CD4-positive, alpha-beta T cell (primary cell): ENCODE data around the gene MED27. TPM values are rescaled to one million over a fixed set of nuclear protein-coding genes. Genes with fewer than 3 reads are reported as not detected.

Experiments used
- ATAC-seq: fragments of 200-7000 bp; cut with Tn5 transposase; one replicate; pipeline ENCODE4 v1.10.0; 2022; ENCODE audit warnings: mild to moderate bottlenecking; ENCODE audit not compliant: poor library complexity
- CTCF ChIA-PET: fragments of 350-600 bp; sonication (Branson Sonifier 250); formaldehyde crosslinking; loops from one replicate; lab custom pipeline; 2021; ENCODE audit warnings: antibody characterized with exemption, inconsistent platforms; lab: Charles Lee
- POLR2A ChIA-PET: fragments of 350-600 bp; sonication (Branson Sonifier 250); formaldehyde crosslinking; loops from one replicate; lab custom pipeline; 2021; ENCODE audit warnings: antibody characterized with exemption, inconsistent platforms; lab: Charles Lee
- DNase-seq, 14 experiments: peaks; one replicate each; pipeline ENCODE4 v3.0.0-alpha.2; 2013 to 2020; ENCODE audit warnings: mixed read lengths in 2 of 14
- H3K27ac ChIP-seq, 2 donors: one replicate each; pipeline versions ENCODE4 v1.5.1 to v1.7.0; 2013; ENCODE audit warnings: low read length in 2 of 2, low read depth in 1 of 2, mild to moderate bottlenecking in 1 of 2
- H3K27me3 ChIP-seq, 2 experiments: 1 replicate in 1 of 2; 2 replicates in 1 of 2; pipeline versions ENCODE4 v1.6.1 to v1.7.0; 2013; ENCODE audit warnings: low read length in 2 of 2, control low read depth in 1 of 2, mild to moderate bottlenecking in 1 of 2, moderate library complexity in 1 of 2; ENCODE audit not compliant: insufficient read depth in 2 of 2, control insufficient read depth in 1 of 2
- H3K36me3 ChIP-seq: one replicate; pipeline ENCODE4 v1.6.1; 2013; ENCODE audit warnings: low read length, control low read depth; ENCODE audit not compliant: insufficient read depth
- H3K4me1 ChIP-seq: one replicate; pipeline ENCODE4 v1.6.1; 2013; ENCODE audit warnings: low read length, control low read depth; ENCODE audit not compliant: insufficient read depth
- H3K4me3 ChIP-seq: one replicate; pipeline ENCODE4 v1.5.1; 2013; ENCODE audit warnings: mild to moderate bottlenecking, low read length, moderate library complexity
- H3K9me3 ChIP-seq, 2 experiments: 1 replicate in 1 of 2; 2 replicates in 1 of 2; pipeline versions ENCODE4 v1.6.1 to v1.7.0; 2013; ENCODE audit warnings: low read length in 2 of 2, mild to moderate bottlenecking in 2 of 2, control low read depth in 1 of 2, moderate library complexity in 1 of 2; ENCODE audit not compliant: control insufficient read depth in 1 of 2, insufficient read depth in 1 of 2
- H3K27ac Mint-ChIP-seq: one replicate; pipeline ENCODE4 v1.8.0; 2020; ENCODE audit warnings: mixed read lengths
- H3K27me3 Mint-ChIP-seq: one replicate; pipeline ENCODE4 v1.8.0; 2021; ENCODE audit warnings: mixed read lengths
- H3K36me3 Mint-ChIP-seq: one replicate; pipeline ENCODE4 v1.8.0; 2021; ENCODE audit warnings: low read depth, mixed read lengths
- H3K4me1 Mint-ChIP-seq: one replicate; pipeline ENCODE4 v1.8.0; 2021; ENCODE audit warnings: low read depth, mixed read lengths
- H3K4me3 Mint-ChIP-seq: one replicate; pipeline ENCODE4 v1.8.0; 2020; ENCODE audit warnings: mild to moderate bottlenecking, mixed read lengths
- H3K9me3 Mint-ChIP-seq: one replicate; pipeline ENCODE4 v1.8.0; 2020; ENCODE audit warnings: mixed read lengths
- CTCF ChIP-seq: fragments of 200-600 bp; IDR thresholded peaks from one replicate; pipeline ENCODE4 v1.8.0; 2022; ENCODE audit warnings: antibody characterized with exemption, mild to moderate bottlenecking
- intact Hi-C, 2 experiments: fragments of 100-400 bp; cut with DNase I in 1 of 2; cut with micrococcal nuclease in 1 of 2; formaldehyde crosslinking; loops; one replicate each; pipeline versions ENCODE4 v1.15.1 to v1.9.0; 2023 to 2025; cut with DNase I, micrococcal nuclease
- total RNA-seq, 174 experiments: library from RNA in 2 of 174; stranded (reverse) in 2 of 174; gene quantifications; one replicate each; pipeline ENCODE4 v1.2.3 and lab custom pipeline; 2021 to 2026

MED27 gene
- total RNA-seq, 2 experiments from 2014 or later: 15.0 to 17.4 TPM

DNA sequence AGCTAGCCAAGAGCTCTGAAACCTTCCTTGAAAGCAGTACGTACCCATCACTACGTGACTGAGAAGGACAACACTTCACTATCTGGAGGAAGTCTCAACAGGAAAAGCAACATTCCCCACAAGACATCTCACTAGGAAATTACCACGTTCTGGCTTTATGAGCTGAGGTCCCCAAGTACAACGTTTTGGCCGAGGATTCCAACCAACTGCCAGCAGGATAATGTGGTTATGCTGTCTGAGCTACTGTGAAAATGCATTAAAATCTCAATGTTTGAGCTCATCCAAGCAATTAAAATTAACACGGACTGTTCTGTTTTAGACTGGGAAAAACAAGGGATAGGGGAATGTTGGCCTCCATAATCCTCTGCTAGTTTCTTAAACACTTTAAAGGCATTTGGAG, 16.4 kb downstream of the MED27 start:
- Histone ChIP-seq H3K27ac (no peak overlapping the region), H3K36me3 (peaks cover 39% of the 10 kb centered on the region), H3K4me1 (no peaks in the 10 kb centered on the region), H3K4me3 (no peak overlapping the region), H3K27me3 (no peaks in the 10 kb centered on the region), H3K9me3 (peaks cover 0 to 4% of the 10 kb centered on the region in 2 experiments)
- no peak for DNase-seq
- no peak overlapping the region for H3K4me3 Mint-ChIP-seq
- TF ChIP-seq CTCF: no peak
- intact Hi-C loops: no loop called here
- H3K9me3 Mint-ChIP-seq: no peaks in the 10 kb centered on the region
- ChIA-PET POLR2A (interaction anchor here (1.2 kb wide), 1 partner anchor 17 kb away, joined by 4 read pairs; the partner anchor contains the start of gene MED27), CTCF (no interaction called here)
- H3K27ac Mint-ChIP-seq: no peak overlapping the region
- no peaks in the 10 kb centered on the region for H3K27me3 Mint-ChIP-seq
- ATAC-seq: no peak
- H3K4me1 Mint-ChIP-seq: peaks cover 27% of the 10 kb centered on the region
- H3K36me3 Mint-ChIP-seq: peaks cover 62% of the 10 kb centered on the region

GRCh38 chr9:132062806-132063205, 16.9 kb downstream of the MED27 start:
- Histone ChIP-seq H3K4me1 (no peaks in the 10 kb centered on the region), H3K27ac (no peak overlapping the region), H3K4me3 (no peak overlapping the region), H3K27me3 (no peaks in the 10 kb centered on the region), H3K9me3 (peaks cover 0 to 4% of the 10 kb centered on the region in 2 experiments), H3K36me3 (peaks cover 35% of the 10 kb centered on the region)
- CTCF ChIA-PET: no interaction called here
- POLR2A ChIA-PET: interaction anchor here (1.2 kb wide), 1 partner anchor 17 kb away, joined by 4 read pairs; the partner anchor contains the start of gene MED27
- Mint-ChIP-seq H3K4me1 (peaks cover 26% of the 10 kb centered on the region), H3K4me3 (no peak overlapping the region), H3K9me3 (no peaks in the 10 kb centered on the region), H3K36me3 (peaks cover 61% of the 10 kb centered on the region), H3K27me3 (no peaks in the 10 kb centered on the region), H3K27ac (no peak overlapping the region)
- no peak for DNase-seq
- TF ChIP-seq CTCF: no peak
- ATAC-seq: no peak
- intact Hi-C loops: no loop called here

DNA sequence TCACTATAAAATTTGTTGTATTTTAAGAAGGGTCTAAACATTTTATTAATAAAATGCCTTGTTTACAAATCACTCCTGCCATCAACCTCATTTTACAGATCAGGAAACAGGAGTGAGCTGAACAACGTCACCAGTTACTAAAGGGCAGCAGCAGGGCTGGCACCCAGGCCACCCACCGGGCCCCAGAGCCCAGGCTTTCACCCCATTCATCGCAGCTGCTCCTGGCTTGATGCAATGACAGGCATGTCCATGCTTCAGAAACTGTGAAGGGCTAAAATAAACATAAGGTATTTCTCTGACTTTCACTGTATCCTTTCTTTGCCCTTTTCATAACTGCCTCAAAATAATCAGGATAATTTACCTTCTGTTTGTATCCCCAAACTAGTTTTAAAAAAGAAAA, 18.1 kb downstream of the MED27 start:
- TF ChIP-seq CTCF: no peak
- ChIA-PET POLR2A (no interaction called here), CTCF (no interaction called here)
- Histone ChIP-seq H3K9me3 (peaks cover 0 to 4% of the 10 kb centered on the region in 2 experiments), H3K27ac (no peak overlapping the region), H3K36me3 (peaks cover 26% of the 10 kb centered on the region), H3K27me3 (no peaks in the 10 kb centered on the region), H3K4me1 (no peaks in the 10 kb centered on the region), H3K4me3 (no peak overlapping the region)
- ATAC-seq (no peak), DNase-seq (no peak)
- Mint-ChIP-seq H3K27ac (no peak overlapping the region), H3K9me3 (no peaks in the 10 kb centered on the region), H3K36me3 (peaks cover 63% of the 10 kb centered on the region), H3K4me3 (no peak overlapping the region), H3K4me1 (peaks cover 20% of the 10 kb centered on the region), H3K27me3 (no peaks in the 10 kb centered on the region)
- intact Hi-C loops: no loop called here
